CD4-positive, alpha-beta T cell treated with Interleukin-15 for 1 hour (primary cell): ENCODE measurements around the gene ZSCAN22.
"Not testable (repeated sequence)": the region's sequence is repeated elsewhere in the genome, so short reads cannot be mapped to it uniquely, and the experiment has no call there.

ENCODE experiments used
- DNase-seq: peaks from one replicate; pipeline ENCODE4 v3.0.0-alpha.2; 2020

The ZSCAN22 gene

GRCh38 chr19:58318297-58318696 is 8.5 kb upstream of the ZSCAN22 start:
- DNase-seq = no peak

- DNase-seq = no peak
Observed at GRCh38 chr19:58319241-58319640, 7.6 kb upstream of the ZSCAN22 start.

DNA sequence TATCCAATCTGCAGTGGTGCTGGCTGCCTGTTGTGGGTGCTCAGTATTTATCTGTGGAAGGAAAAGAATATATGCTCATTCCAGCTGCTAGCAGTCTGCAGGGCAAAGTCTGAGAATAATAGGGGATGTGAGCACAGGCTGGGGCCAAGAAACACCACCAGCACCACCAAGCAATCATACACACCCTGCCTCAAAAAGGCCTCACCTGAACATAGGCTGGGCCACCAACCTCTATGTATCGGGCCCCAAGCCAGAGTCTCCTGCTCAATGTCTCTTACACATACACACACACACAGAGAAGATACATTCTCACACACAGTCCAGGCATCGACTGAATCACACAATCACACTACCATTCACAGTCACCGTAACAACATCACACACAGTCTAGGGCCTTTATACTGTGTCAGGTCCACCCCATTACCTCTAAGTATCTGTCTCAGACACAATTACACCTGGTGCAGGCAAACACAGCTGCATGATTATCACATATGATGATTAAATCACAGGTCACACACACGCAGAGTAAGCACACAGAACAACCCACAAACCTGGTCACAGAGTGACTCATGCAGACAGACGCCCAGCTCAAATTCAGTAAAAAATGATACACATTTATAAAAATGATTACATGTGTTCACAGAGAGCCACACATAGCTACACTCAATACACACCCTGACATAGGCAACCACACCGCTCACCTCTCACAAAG is 1.3 kb upstream of the ZSCAN22 start:
- no peak for DNase-seq

GRCh38 chr19:58326501-58326913 is 287 bp upstream of the ZSCAN22 start:
- no peak for DNase-seq

DNA sequence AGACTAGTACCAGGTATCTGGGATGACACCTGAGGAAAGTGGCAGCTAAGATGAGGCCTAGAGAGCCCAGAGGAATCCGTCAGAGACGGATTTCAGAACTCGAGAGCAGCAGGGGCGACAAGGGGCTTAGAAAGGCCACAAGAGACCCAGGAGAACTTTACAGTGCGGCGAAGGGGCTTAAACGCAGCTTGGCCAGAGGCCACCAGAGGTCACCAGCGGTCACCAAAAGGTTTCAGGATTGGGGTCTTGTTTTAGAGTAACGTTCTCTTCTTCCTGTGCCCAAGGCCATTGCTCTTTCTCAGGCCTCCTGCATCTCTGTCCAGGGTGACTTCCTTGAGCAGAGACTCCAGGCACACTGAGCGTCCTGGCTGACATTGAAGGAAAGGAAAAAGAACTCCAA is 2.2 kb downstream of the ZSCAN22 start:
- DNase-seq = no peak

DNA sequence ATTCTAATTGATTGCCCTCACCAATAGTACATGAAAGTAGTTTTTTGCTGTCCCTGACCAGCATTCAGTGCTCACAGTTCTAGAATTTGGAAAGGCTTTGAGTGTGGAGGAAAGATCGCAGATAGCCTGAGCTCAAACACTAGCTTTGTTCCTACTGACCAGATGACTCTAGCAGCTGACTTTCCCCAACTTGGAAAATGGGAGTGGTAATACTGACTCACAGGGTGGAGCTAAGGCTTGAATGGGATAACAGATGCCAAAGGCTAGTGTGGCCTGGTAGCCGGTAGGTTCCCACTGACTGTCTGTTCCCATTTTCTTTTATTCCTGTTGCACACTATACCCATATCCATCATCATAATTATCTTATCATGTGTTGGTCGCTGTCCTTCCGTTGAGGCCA is 3.7 kb downstream of the ZSCAN22 start:
- DNase-seq = no peak

DNA sequence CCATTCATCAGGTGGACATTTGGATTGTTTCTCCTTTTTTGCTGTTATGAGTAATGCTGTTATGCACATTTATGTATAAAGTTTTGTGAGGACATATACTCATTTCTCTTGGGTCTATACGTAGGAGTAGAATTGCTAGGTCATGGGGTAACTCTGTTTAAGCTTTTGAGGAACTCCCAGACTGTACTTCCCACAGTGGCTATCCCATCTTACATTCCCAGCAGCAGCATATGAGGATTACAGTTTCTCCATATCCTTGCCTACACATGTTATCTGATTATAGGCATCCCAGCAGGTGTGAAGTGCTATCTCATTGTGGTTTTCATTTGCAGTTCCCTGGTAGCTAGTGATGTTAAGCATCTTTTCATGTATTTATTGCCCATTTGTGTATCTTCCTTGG is 5.9 kb downstream of the ZSCAN22 start:
- DNase-seq = no peak

GRCh38 chr19:58334691-58335249 is 8.0 kb downstream of the ZSCAN22 start:
- no peak for DNase-seq

GRCh38 chr19:58335630-58336029 is 8.8 kb downstream of the ZSCAN22 start:
- no peak for DNase-seq

- DNase-seq = no peak
Observed at GRCh38 chr19:58336216-58336615, 9.4 kb downstream of the ZSCAN22 start.

- no peak for DNase-seq
Observed at GRCh38 chr19:58336820-58337219, 10.0 kb downstream of the ZSCAN22 start.

DNA sequence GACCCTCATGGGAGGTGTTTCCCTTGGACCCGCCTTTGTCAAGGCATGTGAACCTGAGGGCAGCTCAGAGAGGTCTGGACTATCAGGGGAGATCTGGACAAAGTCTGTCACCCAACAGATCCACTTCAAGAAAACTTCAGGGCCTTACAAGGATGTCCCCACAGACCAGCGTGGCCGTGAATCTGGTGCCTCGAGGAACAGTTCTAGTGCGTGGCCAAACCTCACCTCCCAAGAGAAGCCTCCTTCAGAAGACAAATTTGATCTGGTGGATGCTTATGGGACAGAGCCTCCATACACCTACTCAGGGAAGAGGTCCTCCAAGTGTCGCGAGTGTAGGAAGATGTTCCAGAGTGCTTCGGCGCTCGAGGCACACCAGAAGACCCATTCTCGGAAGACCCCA is 11.5 kb downstream of the ZSCAN22 start:
- no peak for DNase-seq

DNA sequence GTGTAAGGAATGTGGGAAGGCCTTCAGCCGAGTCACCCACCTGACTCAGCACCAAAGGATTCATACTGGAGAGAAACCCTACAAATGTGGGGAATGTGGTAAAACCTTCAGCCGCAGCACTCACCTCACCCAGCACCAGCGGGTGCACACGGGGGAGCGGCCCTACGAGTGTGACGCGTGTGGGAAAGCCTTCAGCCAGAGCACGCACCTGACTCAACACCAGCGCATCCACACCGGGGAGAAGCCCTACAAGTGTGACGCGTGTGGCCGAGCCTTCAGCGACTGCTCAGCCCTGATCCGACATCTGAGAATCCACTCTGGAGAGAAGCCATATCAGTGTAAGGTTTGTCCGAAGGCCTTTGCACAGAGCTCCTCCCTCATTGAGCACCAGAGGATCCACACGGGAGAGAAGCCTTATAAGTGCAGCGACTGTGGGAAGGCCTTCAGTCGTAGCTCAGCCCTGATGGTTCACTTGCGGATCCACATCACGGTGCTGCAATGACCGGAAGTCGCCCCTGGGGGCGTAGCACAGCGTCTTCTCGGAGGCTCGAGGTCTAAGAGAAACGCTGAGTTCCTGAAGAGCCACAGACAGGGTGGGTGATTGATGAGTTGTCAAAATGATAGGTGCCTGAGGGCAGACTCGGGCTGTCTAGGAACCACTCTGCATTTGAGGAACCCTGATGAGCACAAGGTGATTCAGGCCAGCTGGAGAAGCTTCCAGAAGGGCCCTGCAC is 12.2 kb downstream of the ZSCAN22 start:
- no peak for DNase-seq

DNA sequence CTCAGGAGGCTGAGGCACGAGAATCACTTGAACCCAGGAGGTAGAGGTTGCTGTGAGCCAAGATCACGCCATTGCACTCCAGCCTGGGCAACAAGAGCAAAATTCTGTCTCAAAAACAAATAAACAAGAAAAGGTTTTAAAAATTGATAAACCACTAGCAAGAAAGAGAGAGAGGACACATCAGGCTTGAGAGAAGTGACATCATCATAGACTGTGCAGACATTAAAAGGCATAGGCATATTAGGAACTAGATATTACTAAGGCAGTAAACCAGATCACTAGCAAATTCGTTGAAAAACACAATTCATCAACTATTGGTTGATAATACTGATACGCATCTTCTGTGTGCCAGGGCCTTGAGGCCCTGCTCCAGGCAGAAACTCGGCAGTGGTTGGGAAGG is 18.8 kb downstream of the ZSCAN22 start:
- DNase-seq = no peak

GRCh38 chr19:58346961-58347929 is 20.5 kb downstream of the ZSCAN22 start:
- peak; percentile 74 for DNase-seq

- not testable (repeated sequence) for DNase-seq
Observed at GRCh38 chr19:58348080-58348479, 21.3 kb downstream of the ZSCAN22 start.

DNA sequence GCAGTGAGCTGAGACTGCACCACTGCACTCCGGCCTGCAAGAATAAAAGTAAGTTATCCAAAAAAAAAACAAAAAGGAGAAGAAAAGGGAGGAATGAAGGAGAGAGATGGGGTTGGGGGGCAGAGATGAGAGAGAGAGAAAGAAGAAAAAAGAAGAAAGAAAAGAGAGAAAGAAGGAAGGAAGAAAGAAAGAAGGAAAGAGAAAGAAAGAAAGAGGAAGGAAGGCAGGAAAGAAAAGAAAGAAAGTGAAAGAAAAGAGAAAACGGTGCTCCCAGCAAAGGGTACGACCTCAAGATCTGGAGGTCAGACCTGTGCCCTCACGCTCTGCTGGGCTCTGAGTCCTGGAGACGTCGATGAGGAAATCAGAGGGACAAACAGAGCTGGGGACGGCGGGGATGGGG is 22.8 kb downstream of the ZSCAN22 start:
- DNase-seq = no peak

- DNase-seq = no peak
Observed at GRCh38 chr19:58350001-58350861, 23.4 kb downstream of the ZSCAN22 start.

- no peak for DNase-seq
Observed at GRCh38 chr19:58350871-58351557, 24.2 kb downstream of the ZSCAN22 start.

DNA sequence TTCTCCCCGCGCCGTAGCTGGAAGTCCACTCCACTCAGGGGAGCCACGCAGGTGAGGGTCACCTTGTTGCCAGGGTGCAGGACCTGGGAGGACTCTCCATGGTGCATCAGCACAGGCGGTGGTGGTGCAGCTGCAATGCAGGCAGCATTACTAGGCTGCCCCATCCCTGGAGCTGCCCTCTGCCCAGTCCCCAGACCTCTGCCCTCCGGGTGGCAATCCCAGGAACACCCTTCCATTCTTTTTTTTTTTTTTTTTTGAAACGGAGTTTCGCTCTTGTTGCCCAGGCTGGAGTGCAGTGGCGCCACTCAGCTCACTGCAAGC is 24.7 kb downstream of the ZSCAN22 start:
- DNase-seq = no peak

DNA sequence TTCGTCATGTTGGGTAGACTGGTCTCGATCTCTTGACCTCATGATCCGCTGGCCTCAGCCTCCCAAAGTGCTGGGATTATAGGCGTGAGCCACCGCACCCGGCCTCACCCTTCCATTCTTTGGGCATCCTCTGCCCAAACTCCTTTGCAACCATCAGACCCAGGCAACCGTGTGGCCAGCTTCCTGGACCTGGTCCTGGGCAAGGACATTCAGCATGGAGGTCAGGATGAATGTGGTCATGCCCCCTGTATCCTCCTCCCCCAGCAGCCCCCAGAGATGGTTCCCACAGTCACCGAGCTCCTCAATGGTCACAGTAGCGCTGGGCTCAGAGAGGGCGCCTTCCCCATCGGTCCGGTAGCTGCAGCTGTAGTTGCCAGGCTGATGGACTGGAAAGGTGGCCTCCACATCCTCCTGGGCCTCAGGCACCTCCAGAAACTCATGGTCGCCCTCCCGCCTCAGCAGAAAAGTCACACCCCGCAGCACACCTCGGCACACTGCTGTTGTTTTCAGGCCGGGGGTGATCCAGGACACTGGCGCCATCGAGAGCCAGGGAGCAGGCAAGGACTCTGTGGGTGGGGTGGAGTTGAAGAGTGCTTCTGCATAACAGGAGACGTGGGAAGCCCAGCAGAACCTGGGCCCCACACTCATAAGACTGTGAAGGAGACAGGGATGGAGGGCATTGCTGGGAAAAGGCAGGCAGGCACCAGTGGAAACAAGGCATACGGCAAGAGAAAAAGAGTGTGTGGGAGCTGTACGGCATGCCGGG is 25.4 kb downstream of the ZSCAN22 start:
- no peak for DNase-seq
